Activated effector memory CD4-positive, alpha-beta T cell treated with anti-CD3 and anti-CD28 coated beads, Interleukin-2, amount 50 U/mL, for 16 hours (primary cell): ENCODE data around the gene RNF220.

Experiments
- DNase-seq: peaks from one replicate; pipeline ENCODE4 v3.0.0-alpha.2; 2020

The RNF220 gene

DNA sequence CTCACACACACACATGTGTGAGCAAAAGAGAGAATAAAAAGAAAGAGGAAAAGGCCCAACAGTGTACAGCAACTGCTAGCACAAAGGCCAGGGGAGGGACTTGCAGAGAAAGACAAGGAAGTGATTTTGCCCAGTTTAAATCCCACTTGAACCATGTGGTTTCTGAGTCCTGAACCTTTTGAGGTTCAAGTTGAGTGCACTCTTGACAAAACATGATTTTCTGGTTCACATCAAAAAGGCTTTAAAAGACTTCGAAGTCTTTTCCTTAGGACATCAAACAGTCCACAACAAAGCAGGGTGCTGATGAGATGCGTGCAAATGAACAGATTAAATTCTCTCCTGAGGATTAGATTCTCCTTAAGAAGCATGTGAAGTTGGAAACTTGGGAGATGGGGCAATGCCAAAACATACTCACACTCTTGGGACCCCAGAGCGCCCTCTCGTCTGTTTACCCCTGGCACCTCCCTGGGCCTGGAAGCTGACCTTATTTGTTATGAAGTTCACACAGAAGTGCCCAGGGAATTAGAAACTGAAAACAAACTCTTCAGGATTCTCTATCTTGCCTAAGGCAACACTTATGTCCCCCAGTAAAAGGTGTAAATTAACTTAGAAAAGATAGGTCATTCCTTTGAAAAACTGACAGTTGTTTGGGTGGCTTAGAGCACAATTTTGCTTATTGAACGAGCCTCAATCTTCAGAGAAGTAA, 31.5 kb downstream of the RNF220 start:
- no peak for DNase-seq

DNA sequence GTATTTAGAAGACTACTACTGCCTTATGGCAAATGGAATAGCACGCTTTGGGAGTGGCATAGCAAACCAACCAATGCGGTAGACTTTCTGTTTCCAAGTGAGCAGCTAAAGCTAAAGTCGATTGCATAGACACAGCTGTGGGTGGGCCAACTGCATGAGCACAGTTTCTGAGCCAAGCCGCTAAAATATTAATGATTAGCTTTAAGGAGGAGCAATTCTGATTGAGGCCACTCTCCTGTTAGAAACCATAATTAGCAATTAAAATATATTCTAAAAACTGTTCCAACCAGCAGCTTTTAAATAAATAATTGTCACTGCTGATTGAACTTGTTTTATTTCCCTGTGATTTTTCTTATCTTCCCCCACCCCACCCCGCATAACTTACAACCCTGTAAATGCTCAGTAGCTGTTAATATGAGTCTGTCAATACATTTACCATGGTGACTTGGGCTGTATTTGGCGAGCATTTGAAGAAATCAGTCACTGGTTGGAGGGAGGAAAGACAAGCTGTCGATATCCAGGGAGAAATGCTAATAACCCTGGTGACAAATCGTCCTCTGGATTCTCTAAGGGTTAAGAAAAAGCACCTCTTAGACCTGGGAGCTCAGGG, 32.2 kb downstream of the RNF220 start:
- DNase-seq = no peak

DNA sequence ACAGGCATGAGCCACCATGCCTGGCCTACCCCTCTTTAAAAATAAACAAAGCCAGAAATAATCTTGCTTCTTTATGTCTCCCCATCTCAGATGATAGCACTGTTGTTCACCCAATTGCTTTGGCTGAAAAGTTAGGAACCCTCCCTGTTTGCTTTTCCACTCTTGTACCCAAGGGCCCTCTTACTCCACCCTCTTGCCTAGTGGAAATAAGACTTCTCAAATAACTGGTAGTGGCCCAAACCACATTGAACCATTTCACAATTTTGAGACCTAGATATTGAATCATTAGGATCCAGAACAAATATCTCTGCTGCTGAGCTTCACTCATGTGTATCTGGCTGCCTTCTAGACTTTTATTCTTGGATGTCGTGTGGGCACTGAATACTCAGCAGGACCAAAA, 37.7 kb downstream of the RNF220 start:
- DNase-seq = no peak

DNA sequence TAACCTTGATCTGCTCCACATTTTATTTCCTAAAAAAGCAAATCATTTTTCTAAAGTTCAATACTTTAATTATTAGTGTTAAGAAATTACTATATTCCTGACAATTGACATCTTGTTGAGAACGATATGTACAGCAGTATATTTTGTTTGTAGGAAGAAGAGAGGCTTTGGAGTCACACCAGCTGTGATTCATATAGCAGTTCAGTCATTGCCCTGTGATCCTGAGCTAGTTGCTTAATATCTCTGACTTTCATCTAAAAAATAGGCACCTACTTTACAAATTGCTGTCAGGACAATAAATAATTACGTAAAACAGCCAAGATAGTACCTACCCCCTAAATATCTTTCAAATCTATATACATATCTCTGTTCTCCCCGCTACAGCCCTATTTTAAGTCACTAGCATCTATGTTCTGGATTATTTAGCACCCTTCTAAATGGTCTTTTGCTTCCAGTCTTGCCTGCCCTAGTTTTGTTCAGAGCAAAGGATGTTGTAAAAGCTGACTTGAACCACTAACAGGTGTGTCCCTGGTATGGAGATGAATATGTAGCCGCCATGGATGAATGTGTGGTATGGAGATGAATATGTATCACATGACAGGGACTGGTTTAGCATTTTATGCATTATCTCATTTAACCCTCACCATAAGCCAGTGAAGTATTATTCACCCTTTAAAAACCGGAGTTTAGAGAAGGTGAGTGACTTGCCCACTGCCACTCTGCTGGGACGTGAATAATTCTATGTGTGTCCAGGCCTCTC, 42.2 kb downstream of the RNF220 start:
- DNase-seq = no peak

DNA sequence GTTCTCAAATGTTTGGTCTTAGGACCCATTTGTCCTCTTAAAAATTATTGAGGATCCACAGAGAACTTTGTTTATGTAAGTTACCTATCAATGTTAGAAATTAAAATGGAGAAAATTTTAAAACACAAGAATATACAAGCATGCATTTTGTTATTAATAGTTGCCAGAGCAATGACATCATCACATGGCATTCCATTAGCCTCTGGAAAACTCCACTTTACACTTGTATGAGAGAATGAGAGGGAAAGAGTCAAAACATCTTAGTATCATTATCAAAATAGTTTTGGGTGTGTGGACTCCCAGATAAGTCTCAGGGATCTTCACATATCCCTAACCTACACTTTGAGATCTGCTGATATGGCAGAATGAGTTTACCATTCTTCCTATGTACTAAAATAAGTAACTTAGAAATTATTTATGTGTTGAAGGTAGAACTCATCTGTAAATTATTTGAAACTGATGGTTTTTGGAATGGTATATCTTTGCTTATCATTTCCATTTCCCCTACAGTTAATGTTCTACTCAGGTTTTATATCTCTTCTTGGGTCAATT, 48.8 kb downstream of the RNF220 start:
- no peak for DNase-seq

DNA sequence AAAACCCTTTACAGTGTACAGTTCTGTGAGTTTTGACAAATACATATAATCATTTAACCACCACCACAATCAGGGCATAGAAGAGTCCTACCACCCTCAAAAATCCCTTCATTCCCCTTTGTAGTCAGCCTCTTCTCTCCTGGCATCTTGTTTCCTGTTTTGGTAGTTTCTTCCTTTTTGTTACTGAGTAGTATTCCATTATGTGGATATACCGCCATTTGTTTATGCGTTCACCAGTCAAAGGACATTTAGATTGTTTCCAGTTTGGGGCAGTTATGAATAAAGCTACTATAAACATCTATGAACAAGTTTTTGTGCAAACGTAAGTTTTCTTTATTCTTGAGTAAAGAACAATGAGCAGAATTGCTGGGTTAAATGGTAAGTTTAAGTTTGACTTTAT, 49.6 kb downstream of the RNF220 start:
- DNase-seq = no peak

DNA sequence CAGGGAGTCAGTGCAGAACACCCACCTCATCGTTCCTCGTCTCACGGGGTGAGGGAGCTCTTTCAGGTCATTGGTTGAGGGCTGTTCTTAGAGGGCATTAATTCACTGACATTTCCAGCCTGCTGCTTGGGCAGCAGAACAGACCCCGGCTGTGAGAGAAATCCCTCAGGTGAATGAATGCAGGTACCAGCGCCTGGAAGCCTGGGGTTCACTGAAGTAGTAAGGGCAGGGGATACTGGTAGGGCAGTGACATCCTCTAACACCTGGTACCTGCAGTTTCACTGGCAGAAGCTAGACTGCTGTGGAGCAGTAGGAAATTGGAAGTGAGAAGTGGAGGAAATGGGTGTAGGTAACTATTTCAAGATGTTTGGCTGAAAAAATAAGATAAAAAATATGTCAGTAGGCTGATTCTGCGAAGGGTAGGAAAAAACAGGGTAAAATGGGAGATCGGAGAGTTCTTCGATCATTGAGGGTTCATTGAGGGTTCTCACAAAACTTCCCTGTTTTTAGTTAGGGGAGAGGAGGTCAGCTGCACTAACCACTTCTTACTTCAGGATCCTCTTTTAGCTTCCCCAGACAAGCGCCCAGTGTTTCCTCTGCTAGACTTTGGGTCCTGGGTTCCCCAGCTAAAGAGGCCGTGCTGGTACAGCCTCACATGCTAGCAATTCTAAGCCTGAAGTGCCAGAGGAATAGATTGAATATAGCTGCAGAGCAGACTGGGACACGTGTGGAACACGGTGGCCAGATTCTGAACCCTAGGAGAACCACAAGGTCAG, 55.2 kb downstream of the RNF220 start:
- DNase-seq = no peak

DNA sequence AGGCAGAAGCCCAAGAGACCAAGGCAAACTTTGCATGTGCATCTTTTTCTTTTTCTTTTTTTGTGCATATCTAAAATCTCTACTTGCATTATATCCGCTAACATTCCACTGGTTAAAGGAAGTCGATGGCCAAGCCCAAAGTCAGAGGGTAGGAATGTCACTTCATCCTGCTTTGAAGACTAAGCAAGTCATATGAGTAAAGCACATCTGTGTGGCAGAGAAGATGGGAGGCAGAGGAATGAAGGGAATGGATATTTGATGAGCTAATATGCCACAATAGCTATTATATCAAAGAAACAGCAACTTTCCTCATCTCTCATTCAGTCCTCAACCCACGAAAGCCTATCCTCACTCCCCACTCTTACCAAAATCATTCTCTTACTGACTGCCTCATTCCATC, 59.3 kb downstream of the RNF220 start:
- DNase-seq = no peak

DNA sequence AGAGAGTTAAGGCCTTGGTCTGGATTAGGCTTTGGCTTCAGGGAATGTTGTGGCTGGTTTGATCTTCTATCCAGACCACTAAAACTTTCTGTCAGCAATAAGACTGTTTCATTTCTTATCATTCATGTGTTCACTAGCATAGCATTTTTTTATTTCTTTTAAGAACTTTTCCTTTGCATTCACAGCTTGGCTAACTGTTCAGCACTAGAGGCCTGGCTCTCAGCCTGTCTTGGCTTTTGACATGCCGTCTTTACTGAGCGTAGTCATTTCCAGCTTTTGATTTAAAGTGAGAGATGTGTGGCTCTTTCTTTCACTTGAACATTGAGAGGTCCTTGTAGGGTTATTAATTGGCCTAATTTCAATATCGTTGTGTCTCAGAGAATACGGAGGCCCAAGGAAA, 62.5 kb downstream of the RNF220 start:
- no peak for DNase-seq

DNA sequence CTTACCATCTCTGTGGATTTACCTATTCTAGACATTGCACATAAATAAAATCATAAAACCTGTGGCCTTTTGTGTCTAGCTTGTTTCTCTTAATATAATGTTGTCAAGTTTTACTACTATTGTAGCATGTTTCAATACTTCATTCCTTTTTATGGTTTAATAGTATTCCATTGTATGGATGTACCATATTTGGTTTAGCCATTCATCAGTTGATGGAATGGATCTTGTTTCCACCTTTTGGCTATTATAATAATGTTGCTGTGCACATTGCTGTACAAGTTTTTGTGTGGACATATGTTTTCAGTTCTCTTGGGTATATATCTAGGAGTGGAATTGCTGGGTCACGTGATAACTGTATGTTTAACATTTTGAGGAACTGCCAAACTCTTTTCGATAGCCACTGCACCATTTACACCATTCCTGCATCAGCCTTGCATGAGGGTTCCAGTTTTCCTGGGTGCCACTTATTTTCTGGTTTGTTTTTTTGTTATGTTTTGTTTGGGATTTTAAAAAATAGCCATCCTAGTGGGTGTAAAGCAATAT, 66.9 kb downstream of the RNF220 start:
- no peak for DNase-seq

DNA sequence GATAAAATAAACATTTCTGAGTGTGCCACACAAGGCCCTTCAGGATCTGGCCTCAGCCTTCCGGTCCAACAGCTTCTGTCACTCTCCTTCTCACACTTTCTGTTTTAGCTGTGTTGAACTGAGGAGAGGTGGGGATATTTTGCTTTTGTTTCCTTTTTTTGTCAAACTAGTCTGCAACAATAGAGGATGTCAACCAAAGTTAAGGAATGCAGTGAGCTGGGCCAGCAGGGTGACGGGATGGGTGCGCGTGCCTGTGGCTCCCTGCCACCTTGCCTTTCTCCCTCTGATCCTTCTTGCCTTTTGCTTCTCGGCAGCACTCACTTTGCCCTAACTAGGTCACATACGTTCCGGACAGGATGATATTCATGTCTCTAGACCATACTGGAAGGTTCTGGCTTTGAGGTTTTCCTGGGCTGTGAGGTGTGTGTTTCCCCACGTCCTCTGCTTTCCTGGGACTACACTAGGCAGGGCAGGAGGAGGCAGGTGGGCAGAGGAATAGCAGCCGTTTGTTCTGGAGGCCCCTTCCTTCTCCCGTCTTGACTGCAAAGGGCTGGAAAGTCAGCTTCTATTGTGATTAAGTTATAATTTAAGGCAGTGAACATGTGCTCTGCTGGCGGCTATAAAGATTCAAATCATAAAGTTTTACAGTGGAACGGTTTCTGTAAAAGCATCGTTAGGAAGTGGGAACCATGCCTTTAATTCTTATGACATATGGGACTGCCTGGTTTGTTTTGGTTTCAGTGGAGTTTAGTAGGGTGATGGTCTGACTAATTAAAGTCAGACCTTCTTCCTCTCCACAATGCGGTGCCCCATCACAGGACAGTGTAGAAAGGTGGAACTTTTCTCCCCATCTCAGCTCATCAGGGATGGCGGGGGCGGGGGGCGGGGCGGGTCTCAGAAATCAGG, 67.8 kb downstream of the RNF220 start:
- DNase-seq = no peak

DNA sequence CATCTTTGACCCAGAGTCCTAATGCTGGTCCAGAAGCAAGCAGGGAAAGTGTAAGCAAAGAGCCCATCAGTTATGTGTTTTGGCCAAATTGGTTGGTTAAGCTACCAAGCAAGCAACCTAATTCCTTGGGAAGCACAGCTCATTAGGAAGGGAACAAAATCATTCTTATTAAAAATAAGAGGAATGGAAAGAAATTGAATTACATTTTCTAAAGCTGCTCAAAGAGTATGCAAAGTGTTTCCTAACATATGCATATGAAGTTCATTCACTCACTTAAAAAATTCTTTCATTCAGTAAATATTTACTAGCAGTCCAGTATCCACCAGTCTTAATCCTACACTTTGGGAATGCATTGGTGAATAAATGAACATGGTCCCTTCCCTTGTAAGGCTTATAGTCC, 71.8 kb downstream of the RNF220 start:
- no peak for DNase-seq

DNA sequence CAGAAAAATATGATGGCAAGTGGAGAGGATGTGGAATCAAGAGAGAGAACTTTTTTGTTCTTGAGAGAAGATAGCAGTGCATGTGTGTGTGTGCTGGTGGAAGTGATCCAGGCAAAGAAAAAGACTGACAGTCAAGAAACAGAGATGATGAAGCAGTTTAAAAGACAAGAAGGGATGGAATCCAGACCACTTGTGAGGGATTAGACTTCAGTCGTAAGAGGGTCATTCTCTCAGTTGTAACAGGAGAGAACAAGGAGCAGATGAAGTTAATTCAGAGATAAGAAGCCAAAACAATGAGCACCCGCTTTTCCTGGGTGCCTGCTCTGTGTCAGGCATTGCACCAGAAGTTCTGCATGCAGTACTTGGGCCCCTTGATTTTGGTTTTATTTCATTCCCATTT, 76.6 kb downstream of the RNF220 start:
- no peak for DNase-seq

DNA sequence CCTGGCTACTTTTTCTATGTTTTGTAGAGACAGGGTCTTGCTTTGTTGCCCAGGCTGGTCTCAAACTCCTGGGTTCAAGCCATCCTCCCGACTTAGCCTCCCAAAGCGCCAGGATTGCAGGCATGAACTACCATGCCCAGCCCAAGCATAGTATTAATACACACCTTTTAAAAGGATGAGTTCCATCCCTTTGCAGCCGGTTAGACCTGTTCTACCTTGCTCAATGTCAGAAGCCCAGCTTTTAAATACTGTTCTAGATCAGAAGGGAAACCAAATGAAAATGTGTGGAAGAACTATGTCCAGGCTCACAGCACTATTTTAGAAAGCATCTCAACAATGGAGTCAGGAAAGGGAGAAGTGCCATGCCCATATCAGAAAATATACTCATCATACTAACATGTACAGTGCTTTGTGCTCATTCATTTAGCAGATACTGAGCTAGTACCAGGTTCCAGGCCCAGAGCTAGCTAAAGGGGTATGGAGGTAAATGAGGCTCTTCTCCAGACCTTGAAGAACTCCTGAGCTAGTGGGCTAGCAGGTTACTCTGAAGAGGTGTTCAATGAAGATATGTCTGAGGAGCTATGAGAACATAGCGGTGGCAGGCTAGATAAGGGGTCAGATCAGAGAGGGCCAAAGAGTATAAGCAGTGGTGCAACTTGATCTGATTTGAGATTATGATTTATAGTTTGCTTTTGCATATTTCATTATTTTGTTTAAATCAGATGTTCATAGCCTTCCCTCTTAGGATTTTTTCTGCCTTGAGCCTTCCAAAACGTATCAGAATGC, 78.2 kb downstream of the RNF220 start:
- no peak for DNase-seq

DNA sequence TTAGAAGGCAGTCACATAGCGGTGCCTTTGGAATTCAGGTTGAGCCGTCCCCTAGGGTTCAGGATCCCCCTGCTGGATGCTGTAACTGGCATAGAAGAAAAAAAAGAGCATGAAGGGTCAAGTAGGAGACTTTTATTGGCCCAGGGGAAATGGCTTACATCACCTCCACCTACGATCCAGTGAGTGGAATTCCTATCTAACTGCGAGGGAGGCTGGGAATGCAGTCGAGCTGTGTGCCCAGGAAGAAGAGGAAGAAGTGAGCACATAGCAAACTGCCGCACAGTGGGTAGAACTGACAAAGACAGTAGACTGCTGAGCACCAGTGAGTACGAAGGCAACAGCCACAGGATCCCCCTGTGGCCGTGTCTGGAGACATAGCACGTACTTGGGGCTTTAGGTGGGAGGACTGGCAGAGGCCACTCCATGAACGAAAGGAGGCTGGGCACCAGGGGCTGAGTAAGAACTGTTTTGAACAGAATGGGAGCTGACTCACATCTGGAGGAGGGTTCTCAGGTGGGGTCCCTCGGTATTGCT, 79.2 kb downstream of the RNF220 start:
- no peak for DNase-seq

DNA sequence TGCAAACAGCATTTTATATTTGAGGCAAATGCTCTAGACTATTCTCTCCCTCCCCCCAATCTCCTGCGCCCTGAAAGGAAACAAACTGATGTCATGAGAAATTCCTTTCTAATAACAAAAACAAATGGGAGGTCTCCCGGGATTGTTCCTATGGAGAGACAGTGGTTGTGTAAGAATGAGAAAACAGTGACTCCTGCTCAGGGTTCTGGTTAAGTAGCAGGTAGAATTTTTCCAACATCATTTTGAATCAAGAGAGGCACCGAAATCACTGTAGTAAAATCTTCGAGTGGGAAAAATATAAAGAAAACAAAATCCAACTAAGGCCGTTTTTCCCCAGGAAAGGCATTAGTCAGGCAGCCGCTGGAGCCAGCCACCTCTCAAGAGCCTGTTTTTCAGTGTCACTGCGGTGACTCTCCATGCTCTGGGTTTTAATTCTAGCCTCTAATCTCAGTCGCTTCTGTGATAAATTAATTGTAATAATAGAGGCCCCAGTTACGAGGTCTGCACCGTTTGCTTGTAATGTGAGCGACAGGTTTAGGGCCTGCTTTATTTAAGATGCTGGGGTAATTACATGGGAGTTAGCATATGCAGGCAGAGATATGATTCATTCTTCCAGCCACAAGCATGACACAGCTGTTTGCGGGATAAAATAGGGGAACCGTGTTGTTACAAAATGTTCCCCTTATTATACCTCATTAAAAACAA, 80.3 kb downstream of the RNF220 start:
- DNase-seq = no peak

DNA sequence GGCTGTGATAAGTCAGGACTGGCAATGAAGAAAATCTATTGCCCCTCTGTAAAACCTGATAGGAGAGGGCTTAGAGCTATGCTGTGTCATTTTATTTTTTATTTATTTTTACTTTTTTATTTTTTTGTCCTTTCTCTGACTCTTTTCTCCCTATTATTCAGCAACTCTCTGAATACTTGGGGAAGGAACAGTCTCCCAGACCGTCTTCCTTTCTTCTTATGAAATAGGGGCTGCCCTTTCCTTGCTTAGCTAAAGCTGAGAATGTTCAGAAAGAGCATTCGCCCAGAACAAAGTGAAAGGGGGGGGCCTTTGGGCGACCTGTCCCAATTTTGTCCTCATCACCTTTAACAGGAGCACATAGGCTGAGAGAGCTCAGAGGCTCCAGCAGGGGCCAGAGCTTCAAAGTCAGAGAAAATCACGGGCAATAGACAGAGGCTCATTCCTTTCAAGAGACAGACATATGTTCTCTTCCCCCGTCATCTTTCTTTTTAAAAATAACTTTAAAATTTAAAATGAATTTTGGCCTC, 80.9 kb downstream of the RNF220 start:
- no peak for DNase-seq

DNA sequence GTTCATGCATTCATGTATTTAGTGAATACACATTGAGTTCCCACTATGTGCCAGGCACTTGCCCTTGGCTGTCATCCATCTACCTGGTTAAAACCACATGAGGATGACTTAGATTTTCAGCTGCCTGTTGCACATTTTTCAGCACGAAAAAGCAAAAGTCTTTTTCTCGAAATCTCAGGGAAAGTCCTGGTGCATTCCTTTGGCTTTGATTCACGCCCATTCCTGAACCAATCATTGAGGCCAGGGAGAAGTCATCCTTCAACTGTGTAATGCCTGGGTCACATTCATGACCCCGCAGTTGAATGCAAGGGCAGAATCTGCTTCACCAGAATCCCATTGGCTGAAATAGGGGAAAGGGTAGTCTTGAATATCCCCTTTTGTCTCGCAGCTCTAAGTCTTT, 84.4 kb downstream of the RNF220 start:
- DNase-seq = no peak

DNA sequence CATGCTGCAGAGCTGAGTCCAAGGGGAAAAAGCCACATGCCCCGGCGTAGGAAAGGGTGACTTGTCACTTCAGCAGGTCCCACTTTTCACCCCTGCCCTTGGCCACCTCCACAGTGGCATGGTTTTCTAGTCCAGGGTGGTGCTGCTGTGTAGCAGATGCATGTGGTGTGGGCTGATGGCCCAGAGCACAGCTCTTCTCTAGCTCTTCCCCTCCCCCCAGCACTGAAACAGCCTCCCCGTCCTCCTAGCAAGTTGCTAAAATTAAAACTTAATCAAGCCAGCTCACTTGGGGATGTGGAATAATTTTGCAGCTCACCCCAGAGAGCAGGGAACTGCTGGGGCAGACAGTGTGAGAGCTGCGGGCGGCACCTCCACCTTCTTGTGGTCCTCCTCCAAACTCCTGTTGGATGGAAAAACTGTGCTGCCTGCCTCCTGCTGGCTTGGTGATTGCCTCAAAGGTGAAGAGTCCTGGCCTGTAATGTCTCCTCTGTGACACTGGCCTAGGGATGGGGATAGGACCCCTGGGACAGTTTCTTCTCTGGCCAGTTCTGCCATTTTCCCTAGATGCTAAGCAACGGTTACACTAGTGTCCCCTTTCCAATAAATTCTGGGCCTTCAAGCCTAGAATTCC, 91.6 kb downstream of the RNF220 start:
- no peak for DNase-seq
